Lung (tissue), 12 donors: ENCODE results near the gene KLHL21. TPM values are rescaled to one million over a fixed set of nuclear protein-coding genes. Genes with fewer than 3 reads are reported as not detected.

ENCODE experiments used
- ATAC-seq: fragments of 200-7000 bp; cut with Tn5 transposase; one replicate; pipeline ENCODE4 v1.9.1; 2020; ENCODE audit warnings: moderate number of reproducible peaks; ENCODE audit not compliant: insufficient read depth, low FRiP score
- DNase-seq, 3 donors: peaks; one replicate each; pipeline ENCODE4 v3.0.0-alpha.2; 2013 to 2017
- H3K27ac ChIP-seq, 2 donors: one replicate each; pipeline ENCODE4 v1.5.1; 2013; ENCODE audit warnings: mild to moderate bottlenecking in 2 of 2, moderate library complexity in 2 of 2, control low read depth in 1 of 2, inconsistent platforms in 1 of 2, low read depth in 1 of 2, low read length in 1 of 2
- H3K27me3 ChIP-seq, 3 donors: one replicate each; pipeline ENCODE4 v1.5.1; 2013; ENCODE audit warnings: low read length in 2 of 3; ENCODE audit not compliant: control insufficient read depth in 3 of 3, insufficient read depth in 3 of 3
- H3K36me3 ChIP-seq, 4 donors: one replicate each; pipeline ENCODE4 v1.5.1; 2013; ENCODE audit warnings: low read length in 4 of 4, mild to moderate bottlenecking in 1 of 4, moderate library complexity in 1 of 4; ENCODE audit not compliant: control insufficient read depth in 4 of 4, insufficient read depth in 4 of 4
- H3K4me1 ChIP-seq, 5 donors: one replicate each; pipeline ENCODE4 v1.5.1; 2013; ENCODE audit warnings: low read length in 5 of 5, mild to moderate bottlenecking in 2 of 5, moderate library complexity in 1 of 5; ENCODE audit not compliant: control insufficient read depth in 5 of 5, insufficient read depth in 5 of 5
- H3K4me3 ChIP-seq: one replicate; pipeline ENCODE4 v1.5.1; 2013; ENCODE audit warnings: mild to moderate bottlenecking, control low read depth, moderate library complexity
- H3K9ac ChIP-seq, 2 donors: one replicate each; pipeline ENCODE4 v1.5.1; 2013; ENCODE audit warnings: low read length in 2 of 2, control low read depth in 1 of 2; ENCODE audit not compliant: insufficient read depth in 1 of 2
- H3K9me3 ChIP-seq, 4 donors: one replicate each; pipeline ENCODE4 v1.5.1; 2013; ENCODE audit warnings: low read length in 3 of 4, mild to moderate bottlenecking in 1 of 4, moderate library complexity in 1 of 4; ENCODE audit not compliant: control insufficient read depth in 4 of 4, insufficient read depth in 3 of 4
- WGBS, 2 donors: extraction: QIAGEN DNeasy Blood & Tissue Kit; methylation state at CpG; one replicate each; pipeline ENCODE4 v1.1.7; 2013; 5-methylcytosine and 5-hydroxymethylcytosine counted together
- polyA plus RNA-seq, 2 donors: library from polyadenylated mRNA; stranded (reverse); fragments of 200-250 nt; gene quantifications; one replicate each; pipeline ENCODE4 v1.2.1, GENCODE V29; 2013
- total RNA-seq, 2 donors: library from RNA; depleted of rRNA in 1 of 2; stranded (reverse); fragments of >200 nt in 1 of 2; gene quantifications; one replicate each; pipeline ENCODE4 v1.2.1, GENCODE V29; 2014 to 2021
- TF ChIP-seq, protein P1 (sequence below): IDR thresholded peaks from 2 replicates; pipeline ENCODE4 v1.5.1; 2012; ENCODE audit warnings: mild to moderate bottlenecking; ENCODE audit errors: control extremely low read depth, extremely low read depth
- donor health status: control.
- donor health status: control.
- donor health status: Bipolar disorder and iron deficiency.
- donor health status: healthy.
- donor health status: DM: yes; HTN: yes; CAD: no.

KLHL21 gene
- total and polyA plus RNA-seq, 4 donors: 9.2 to 31.3 (median 19.7) TPM

DNA sequence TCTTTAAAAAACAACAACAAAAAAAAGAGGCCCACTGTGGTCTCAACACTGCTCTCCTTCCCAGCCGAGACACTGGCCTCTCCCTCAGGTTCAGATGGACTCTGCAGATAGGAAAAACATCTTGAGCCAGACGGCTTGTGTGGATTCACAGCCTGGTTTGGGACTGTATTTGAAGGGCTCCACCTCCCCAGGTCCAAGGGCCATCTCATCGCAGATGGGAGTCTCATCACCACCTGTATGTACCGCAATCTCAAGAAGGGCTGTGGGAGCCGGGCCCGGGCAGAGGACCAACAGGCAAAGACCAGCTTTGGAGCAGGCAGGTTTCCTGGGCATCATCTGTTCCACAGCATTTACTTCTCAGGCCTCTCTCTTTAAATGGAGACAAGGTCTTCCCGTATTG lies 12.6 kb downstream of the KLHL21 start:
- no peaks in the 10 kb centered on the region for H3K27me3 ChIP-seq
- ATAC-seq (no peak), DNase-seq (no peak)
- peaks cover 0 to 5% (median 0%) of the 10 kb centered on the region in 5 donors for H3K4me1 ChIP-seq
- WGBS, 2 donors: 93 to 94% methylated on average over 7 of the region's 7 CpGs
- TF ChIP-seq, protein P1, sequence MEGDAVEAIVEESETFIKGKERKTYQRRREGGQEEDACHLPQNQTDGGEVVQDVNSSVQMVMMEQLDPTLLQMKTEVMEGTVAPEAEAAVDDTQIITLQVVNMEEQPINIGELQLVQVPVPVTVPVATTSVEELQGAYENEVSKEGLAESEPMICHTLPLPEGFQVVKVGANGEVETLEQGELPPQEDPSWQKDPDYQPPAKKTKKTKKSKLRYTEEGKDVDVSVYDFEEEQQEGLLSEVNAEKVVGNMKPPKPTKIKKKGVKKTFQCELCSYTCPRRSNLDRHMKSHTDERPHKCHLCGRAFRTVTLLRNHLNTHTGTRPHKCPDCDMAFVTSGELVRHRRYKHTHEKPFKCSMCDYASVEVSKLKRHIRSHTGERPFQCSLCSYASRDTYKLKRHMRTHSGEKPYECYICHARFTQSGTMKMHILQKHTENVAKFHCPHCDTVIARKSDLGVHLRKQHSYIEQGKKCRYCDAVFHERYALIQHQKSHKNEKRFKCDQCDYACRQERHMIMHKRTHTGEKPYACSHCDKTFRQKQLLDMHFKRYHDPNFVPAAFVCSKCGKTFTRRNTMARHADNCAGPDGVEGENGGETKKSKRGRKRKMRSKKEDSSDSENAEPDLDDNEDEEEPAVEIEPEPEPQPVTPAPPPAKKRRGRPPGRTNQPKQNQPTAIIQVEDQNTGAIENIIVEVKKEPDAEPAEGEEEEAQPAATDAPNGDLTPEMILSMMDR: no peak
- H3K9me3 ChIP-seq: no peaks in the 10 kb centered on the region
- no peak overlapping the region for H3K9ac ChIP-seq
- H3K27ac ChIP-seq: no peak overlapping the region
- H3K4me3 ChIP-seq: no peak overlapping the region
- H3K36me3 ChIP-seq: peaks cover 0 to 56% (median 25%) of the 10 kb centered on the region in 4 donors

DNA sequence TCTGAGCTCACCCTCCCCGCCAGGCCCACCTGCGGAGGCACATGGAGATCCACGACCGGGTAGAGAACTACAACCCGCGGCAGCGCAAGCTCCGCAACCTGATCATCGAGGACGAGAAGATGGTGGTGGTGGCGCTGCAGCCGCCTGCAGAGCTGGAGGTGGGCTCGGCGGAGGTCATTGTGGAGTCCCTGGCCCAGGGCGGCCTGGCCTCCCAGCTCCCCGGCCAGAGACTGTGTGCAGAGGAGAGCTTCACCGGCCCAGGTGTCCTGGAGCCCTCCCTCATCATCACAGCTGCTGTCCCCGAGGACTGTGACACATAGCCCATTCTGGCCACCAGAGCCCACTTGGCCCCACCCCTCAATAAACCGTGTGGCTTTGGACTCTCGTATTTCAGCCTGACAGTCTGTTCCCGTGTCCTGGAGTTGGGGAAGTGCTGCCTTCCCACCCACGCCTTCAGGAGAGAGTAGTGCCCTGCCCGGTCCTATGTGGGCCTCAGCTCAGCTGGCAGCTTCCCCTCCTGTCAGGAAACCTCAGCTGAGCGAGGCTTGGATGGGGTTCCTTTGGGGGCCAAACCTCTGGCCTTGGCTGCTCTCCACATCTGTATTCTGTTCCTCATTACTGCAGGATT lies 13.7 kb downstream of the KLHL21 start:
- TF ChIP-seq, protein P1: no peak
- WGBS, 2 donors: 68 to 83% methylated on average over 24 of the region's 24 CpGs
- Histone ChIP-seq H3K4me3 (no peak overlapping the region), H3K4me1 (peaks cover 0 to 5% (median 0%) of the 10 kb centered on the region in 5 donors), H3K9ac (no peak overlapping the region), H3K27ac (no peak overlapping the region), H3K27me3 (no peaks in the 10 kb centered on the region), H3K36me3 (peaks cover 0 to 52% (median 23%) of the 10 kb centered on the region in 4 donors), H3K9me3 (no peaks in the 10 kb centered on the region)
- ATAC-seq: no peak
- no peak for DNase-seq

DNA sequence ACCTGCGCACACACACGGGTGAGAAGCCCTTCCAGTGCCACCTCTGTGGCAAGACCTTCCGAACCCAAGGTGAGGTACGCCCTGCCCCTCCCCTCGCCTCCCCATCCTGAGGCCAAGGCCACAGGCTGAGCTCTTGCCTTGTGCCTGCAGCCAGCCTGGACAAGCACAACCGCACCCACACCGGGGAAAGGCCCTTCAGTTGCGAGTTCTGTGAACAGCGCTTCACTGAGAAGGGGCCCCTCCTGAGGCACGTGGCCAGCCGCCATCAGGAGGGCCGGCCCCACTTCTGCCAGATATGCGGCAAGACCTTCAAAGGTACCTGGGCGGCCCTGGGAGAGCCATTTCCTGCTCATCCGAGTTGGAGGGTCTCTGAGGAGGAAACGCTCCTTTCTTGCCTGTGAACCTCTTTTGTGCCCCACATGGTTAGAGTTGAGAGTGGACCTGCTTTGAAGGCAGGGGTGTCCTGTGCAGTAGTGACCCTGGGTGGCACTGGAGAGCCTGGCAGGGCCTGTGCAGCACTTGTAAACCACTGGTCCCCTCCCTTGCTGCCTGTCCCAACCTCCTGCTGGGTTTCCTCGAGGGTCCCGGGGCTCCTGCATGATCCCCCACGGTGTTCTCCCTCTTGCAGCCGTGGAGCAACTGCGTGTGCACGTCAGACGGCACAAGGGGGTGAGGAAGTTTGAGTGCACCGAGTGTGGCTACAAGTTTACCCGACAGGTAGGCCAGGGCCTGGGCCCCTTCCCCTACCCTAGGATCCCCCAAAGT lies 14.4 kb downstream of the KLHL21 start:
- ATAC-seq: no peak

More for the DNA sequence above, 14.4 kb downstream of the KLHL21 start:
- Histone ChIP-seq H3K4me1 (peaks cover 0 to 5% (median 0%) of the 10 kb centered on the region in 5 donors), H3K4me3 (no peak overlapping the region), H3K27ac (no peak overlapping the region), H3K9ac (no peak overlapping the region), H3K27me3 (no peaks in the 10 kb centered on the region), H3K9me3 (no peaks in the 10 kb centered on the region), H3K36me3 (peaks cover 0 to 45% (median 18%) of the 10 kb centered on the region in 4 donors)
- no peak for DNase-seq
- TF ChIP-seq, protein P1: no peak
- WGBS, 2 donors: 78 to 82% methylated on average over 25 of the region's 25 CpGs
